DMS153 treated with DMSO at 0.1 percent for 48 hours (cell line): Measurements from ENCODE around the gene PLCD3.

Experiments
- DNase-seq: peaks from one replicate; lab custom pipeline; 2025; ENCODE audit not compliant: unreplicated experiment; lab: John Stamatoyannopoulos, UW

PLCD3 gene

GRCh38 chr17:45149669-45150664, 17.7 kb upstream of the PLCD3 start:
- peak; percentile 20 for DNase-seq

- peak; percentile 51 for DNase-seq
These were observed 16.8 kb upstream of the PLCD3 start for GRCh38 chr17:45149037-45149668.

- peak; percentile 99 for DNase-seq
These were observed 16.1 kb upstream of the PLCD3 start, which contains the start of gene HEXIM1 for GRCh38 chr17:45148183-45149036. TSS of gene HEXIM1 (plus strand) at chr17:45148475. CDS start at chr17:45149191, 716 bp downstream.

- peak; percentile 91 for DNase-seq
These were observed 15.4 kb upstream of the PLCD3 start for GRCh38 chr17:45147581-45148182.

GRCh38 chr17:45146890-45147580, 14.7 kb upstream of the PLCD3 start:
- peak; percentile 78 for DNase-seq

GRCh38 chr17:45146592-45146889, 14.2 kb upstream of the PLCD3 start:
- DNase-seq, result no peak

- no peak for DNase-seq
These were observed 13.9 kb upstream of the PLCD3 start for GRCh38 chr17:45146166-45146565.

GRCh38 chr17:45145035-45145389, 12.7 kb upstream of the PLCD3 start:
- no peak for DNase-seq

- no peak for DNase-seq
These were observed 12.1 kb upstream of the PLCD3 start for GRCh38 chr17:45144199-45145034.

- DNase-seq, result no peak
These were observed 11.5 kb upstream of the PLCD3 start for GRCh38 chr17:45143767-45144198.

- no peak for DNase-seq
These were observed 10.9 kb upstream of the PLCD3 start for GRCh38 chr17:45143094-45143670.

GRCh38 chr17:45139533-45139920, 7.2 kb upstream of the PLCD3 start:
- no peak for DNase-seq

GRCh38 chr17:45138911-45139532, 6.7 kb upstream of the PLCD3 start:
- DNase-seq, result no peak

GRCh38 chr17:45137561-45138305, 5.4 kb upstream of the PLCD3 start:
- DNase-seq, result no peak

GRCh38 chr17:45136846-45137560, 4.7 kb upstream of the PLCD3 start:
- no peak for DNase-seq

GRCh38 chr17:45135978-45136791, 3.9 kb upstream of the PLCD3 start:
- no peak for DNase-seq
